GM23338 (cell line): ENCODE results near the gene CRB2.

ENCODE experiments used
- CTCF ChIP-seq, 2 experiments: fragments of 200-600 bp in 1 of 2; sonication (generic) in 1 of 2; conservative IDR thresholded peaks; 2 replicates each; pipeline versions ENCODE4 v1.5.1 to v1.6.1; 2016 to 2017; ENCODE audit warnings: antibody characterized with exemption in 2 of 2, low read depth in 2 of 2, mild to moderate bottlenecking in 2 of 2, moderate library complexity in 1 of 2
- ETS1 ChIP-seq: IDR thresholded peaks from 2 replicates; pipeline ENCODE4 v1.6.1; 2016; ENCODE audit warnings: antibody characterized with exemption
- EZH2 ChIP-seq: fragments of 200-600 bp; sonication (generic); IDR thresholded peaks from one replicate; pipeline ENCODE4 v1.8.0; 2017; ENCODE audit warnings: antibody characterized with exemption, mild to moderate bottlenecking, low read depth; ENCODE audit not compliant: unreplicated experiment
- REST ChIP-seq: IDR thresholded peaks from one replicate; pipeline ENCODE4 v1.6.1; 2018; ENCODE audit warnings: antibody characterized with exemption; ENCODE audit not compliant: unreplicated experiment

- no peak for TF ChIP-seq CTCF (conservative IDR thresholded peaks at IDR 0.05; ENCODE audit: low read depth in 2 of 2)
- TF ChIP-seq EZH2, result no peak
- TF ChIP-seq REST, result no peak
- TF ChIP-seq ETS1, result no peak
Measured at GRCh38 chr9:123362856-123363255, 6.9 kb downstream of the CRB2 start.
